Measurements from ENCODE around the gene TBCE.

- TF ChIP-seq CTCF (IDR thresholded peaks at IDR 0.05; ENCODE audit: poor library complexity, severe bottlenecking) (no peak), EP300 (conservative IDR thresholded peaks at IDR 0.05; ENCODE audit: poor library complexity, severe bottlenecking) (no peak), REST (IDR thresholded peaks at IDR 0.05; ENCODE audit: borderline replicate concordance) (no peak)
Measured at GRCh38 chr1:235483090-235483489, 115.9 kb downstream of the TBCE start.

Measured in neural cell (in vitro differentiated cells).